H9 (cell line): ENCODE results near the gene TSPAN11. TPM values are rescaled to one million over a fixed set of nuclear protein-coding genes. Genes with fewer than 3 reads are reported as not detected.

ENCODE experiments used
- DNase-seq: peaks from one replicate; pipeline ENCODE4 v3.0.0-alpha.2; 2017
- H2AFZ ChIP-seq: one replicate; pipeline ENCODE4 v1.6.1; 2013; ENCODE audit warnings: mild to moderate bottlenecking, low read length, control low read depth, moderate library complexity
- H2AK5ac ChIP-seq: 2 replicates; pipeline ENCODE4 v1.6.1; 2013; ENCODE audit warnings: low read length, control low read depth, mixed read lengths; ENCODE audit not compliant: insufficient read length
- H2BK120ac ChIP-seq: one replicate; pipeline ENCODE4 v1.6.1; 2013; ENCODE audit warnings: low read depth, mild to moderate bottlenecking, low read length, control low read depth, inconsistent platforms; ENCODE audit not compliant: poor library complexity, severe bottlenecking
- H2BK12ac ChIP-seq: 2 replicates; pipeline ENCODE4 v1.6.1; 2013; ENCODE audit warnings: low read length, control low read depth, mixed read lengths, low read depth; ENCODE audit not compliant: insufficient read length
- H2BK15ac ChIP-seq: 2 replicates; pipeline ENCODE4 v1.6.1; 2013; ENCODE audit warnings: low read depth, low read length, control low read depth
- H2BK20ac ChIP-seq: one replicate; pipeline ENCODE4 v1.6.1; 2013; ENCODE audit warnings: low read depth, mild to moderate bottlenecking, low read length, control low read depth, inconsistent platforms; ENCODE audit not compliant: poor library complexity, severe bottlenecking
- H2BK5ac ChIP-seq: 2 replicates; pipeline ENCODE4 v1.6.1; 2013; ENCODE audit warnings: low read length, control low read depth, mixed read lengths; ENCODE audit not compliant: insufficient read length
- H3K14ac ChIP-seq: 2 replicates; pipeline ENCODE4 v1.6.1; 2013; ENCODE audit warnings: low read length, control low read depth; ENCODE audit not compliant: insufficient read depth
- H3K18ac ChIP-seq: 2 replicates; pipeline ENCODE4 v1.6.1; 2013; ENCODE audit warnings: low read depth, mild to moderate bottlenecking, mixed read lengths, low read length, control low read depth; ENCODE audit not compliant: insufficient read length
- H3K23ac ChIP-seq: 2 replicates; pipeline ENCODE4 v1.6.1; 2013; ENCODE audit warnings: low read length, control low read depth, mixed read lengths, low read depth; ENCODE audit not compliant: insufficient read length
- H3K23me2 ChIP-seq: 2 replicates; pipeline ENCODE4 v1.6.1; 2013; ENCODE audit warnings: low read depth, mild to moderate bottlenecking, mixed read lengths, low read length, control low read depth; ENCODE audit not compliant: insufficient read length, poor library complexity, severe bottlenecking
- H3K27ac ChIP-seq: 2 replicates; pipeline ENCODE4 v1.5.1; 2013; ENCODE audit warnings: low read length, control low read depth, mixed read lengths, low read depth; ENCODE audit not compliant: insufficient read length
- H3K27me3 ChIP-seq: 2 replicates; pipeline ENCODE4 v1.6.1; 2013; ENCODE audit warnings: low read length, control low read depth, inconsistent platforms; ENCODE audit not compliant: insufficient read depth
- H3K4ac ChIP-seq: 2 replicates; pipeline ENCODE4 v1.6.1; 2013; ENCODE audit warnings: low read depth, mild to moderate bottlenecking, control low read depth, inconsistent platforms, low read length, moderate library complexity
- H3K4me1 ChIP-seq: 2 replicates; pipeline ENCODE4 v1.6.1; 2013; ENCODE audit warnings: low read length, control low read depth, inconsistent platforms; ENCODE audit not compliant: insufficient read depth
- H3K4me2 ChIP-seq: 2 replicates; pipeline ENCODE4 v1.6.1; 2013; ENCODE audit warnings: low read length, control low read depth, mixed read lengths; ENCODE audit not compliant: insufficient read length, insufficient read depth
- H3K56ac ChIP-seq: 2 replicates; pipeline ENCODE4 v1.6.1; 2013; ENCODE audit warnings: low read depth, mild to moderate bottlenecking, mixed read lengths, low read length, control low read depth; ENCODE audit not compliant: insufficient read length
- H3K79me1 ChIP-seq: 2 replicates; pipeline ENCODE4 v1.6.1; 2013; ENCODE audit warnings: low read depth, mild to moderate bottlenecking, moderate library complexity, low read length, control low read depth, inconsistent platforms; ENCODE audit not compliant: insufficient read depth, poor library complexity, severe bottlenecking
- H3K79me2 ChIP-seq: 2 replicates; pipeline ENCODE4 v1.6.1; 2013; ENCODE audit warnings: low read length, control low read depth, inconsistent platforms; ENCODE audit not compliant: insufficient read depth
- H3K9ac ChIP-seq: 2 replicates; pipeline ENCODE4 v1.6.1; 2013; ENCODE audit warnings: low read length, control low read depth, mixed read lengths; ENCODE audit not compliant: insufficient read length; ENCODE audit errors: extremely low read depth
- H3K9me3 ChIP-seq: one replicate; pipeline ENCODE4 v1.6.1; 2013; ENCODE audit warnings: low read depth, low read length, inconsistent platforms; ENCODE audit not compliant: control insufficient read depth
- H3T11ph ChIP-seq: one replicate; pipeline ENCODE4 v1.6.1; 2013; ENCODE audit warnings: mild to moderate bottlenecking, low read length, control low read depth, inconsistent platforms
- H4K20me1 ChIP-seq: one replicate; pipeline ENCODE4 v1.6.1; 2013; ENCODE audit not compliant: control insufficient read depth, insufficient read length, insufficient read depth
- H4K5ac ChIP-seq: 2 replicates; pipeline ENCODE4 v1.6.1; 2013; ENCODE audit warnings: low read depth, mild to moderate bottlenecking, mixed read lengths, low read length, control low read depth; ENCODE audit not compliant: insufficient read length
- H4K8ac ChIP-seq: replicated peaks from 2 replicates; pipeline ENCODE4 v1.6.1; 2013; ENCODE audit warnings: low read length, control low read depth, mixed read lengths, low read depth; ENCODE audit not compliant: insufficient read length
- H4K91ac ChIP-seq: 2 replicates; pipeline ENCODE4 v1.6.1; 2013; ENCODE audit warnings: low read depth, mild to moderate bottlenecking, moderate library complexity, mixed read lengths, low read length, control low read depth; ENCODE audit not compliant: insufficient read length
- H3K27ac Mint-ChIP-seq, 3 experiments: 2 replicates in 2 of 3; 3 replicates in 1 of 3; pipeline ENCODE4 v1.8.0; 2020 to 2021; ENCODE audit warnings: mixed read lengths in 3 of 3, mild to moderate bottlenecking in 1 of 3, moderate library complexity in 1 of 3
- H3K27me3 Mint-ChIP-seq: 2 replicates; pipeline ENCODE4 v1.8.0; 2021; ENCODE audit warnings: low read depth, mild to moderate bottlenecking, moderate library complexity, mixed read lengths
- H3K36me3 Mint-ChIP-seq, 3 experiments: 2 replicates in 2 of 3; 3 replicates in 1 of 3; pipeline ENCODE4 v1.8.0; 2020 to 2021; ENCODE audit warnings: low read depth in 3 of 3, mixed read lengths in 3 of 3; ENCODE audit not compliant: insufficient read depth in 1 of 3
- H3K4me1 Mint-ChIP-seq, 2 experiments: 2 replicates each; pipeline ENCODE4 v1.8.0; 2020; ENCODE audit warnings: mixed read lengths in 2 of 2
- H3K4me3 Mint-ChIP-seq, 2 experiments: 2 replicates in 1 of 2; 3 replicates in 1 of 2; pipeline ENCODE4 v1.8.0; 2020 to 2021; ENCODE audit warnings: mild to moderate bottlenecking in 2 of 2, mixed read lengths in 2 of 2, moderate library complexity in 1 of 2
- H3K9me3 Mint-ChIP-seq, 2 experiments: 2 replicates in 1 of 2; 3 replicates in 1 of 2; pipeline ENCODE4 v1.8.0; 2020; ENCODE audit warnings: mild to moderate bottlenecking in 2 of 2, mixed read lengths in 2 of 2, moderate library complexity in 1 of 2
- WGBS: extraction: QIAGEN DNeasy Blood & Tissue Kit; methylation state at CpG from one replicate; pipeline ENCODE4 v1.1.7; 2013; ENCODE audit warnings: missing lambda C conversion rate, low lambda C conversion rate, mixed read lengths; ENCODE audit not compliant: insufficient read length; ENCODE audit errors: extremely low coverage; 5-methylcytosine and 5-hydroxymethylcytosine counted together
- total RNA-seq: library from RNA; stranded (reverse); gene quantifications from 2 replicates; pipeline ENCODE4 v1.2.1, GENCODE V29; 2021
- TF ChIP-seq, protein P1 (sequence below): fragments of 200-600 bp; sonication (generic); conservative IDR thresholded peaks from 3 replicates; pipeline ENCODE4 v1.8.0; 2021; ENCODE audit warnings: antibody characterized with exemption, mild to moderate bottlenecking

The TSPAN11 gene
- total RNA-seq, 1 experiment from 2014 or later, result 4.2 TPM

DNA sequence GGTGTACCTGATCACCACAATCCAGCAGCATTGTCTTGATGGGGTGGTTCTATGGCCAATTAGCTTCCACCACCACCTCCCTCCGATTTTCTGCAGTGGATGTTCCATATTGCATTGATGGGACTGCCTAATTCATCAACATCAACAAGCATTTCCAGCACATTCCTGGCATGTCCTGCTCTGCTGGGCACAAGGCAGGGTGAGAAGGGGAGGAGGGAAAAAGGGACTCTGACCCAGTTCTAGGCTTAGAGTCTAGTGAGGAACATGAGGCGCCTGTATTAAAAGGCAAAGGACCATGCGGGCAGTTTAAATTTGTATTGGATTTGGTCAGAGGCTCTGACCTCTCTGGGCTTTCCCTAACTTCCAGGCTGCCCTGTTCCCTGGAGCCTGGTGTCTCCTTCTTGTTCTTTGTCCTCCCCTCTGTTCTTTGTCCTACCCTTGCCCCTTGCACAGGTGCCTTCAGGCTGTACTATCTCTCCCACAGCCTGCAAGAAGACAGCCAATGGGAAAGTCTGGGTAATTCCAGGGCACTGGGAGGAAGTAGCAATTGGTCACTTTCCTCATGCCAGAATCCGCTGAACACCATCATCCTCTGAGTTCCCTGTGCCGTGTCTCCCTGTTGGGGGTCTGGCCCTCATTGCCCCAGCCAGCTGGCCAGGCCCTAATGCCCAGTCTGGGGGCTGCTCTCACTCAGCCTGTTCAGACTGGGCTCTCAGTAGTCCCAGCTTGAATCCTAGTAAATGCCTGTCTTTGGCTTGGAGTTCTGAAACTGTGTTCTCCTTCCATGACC is 43.3 kb downstream of the TSPAN11 start:
- no peak overlapping the region for H3K27ac ChIP-seq
- H4K5ac ChIP-seq, result no peak overlapping the region
- H3K79me1 ChIP-seq, result no peaks in the 10 kb centered on the region
- Mint-ChIP-seq H3K9me3 (no peaks in the 10 kb centered on the region), H3K4me3 (no peak overlapping the region), H3K4me1 (peaks cover 12 to 16% of the 10 kb centered on the region in 2 experiments), H3K36me3 (no peaks in the 10 kb centered on the region), H3K27ac (peak overlapping the region in 1 of 3 experiments; percentile 21; a peak in 2 of 7 replicates), H3K27me3 (peaks cover 12% of the 10 kb centered on the region)
- H2AFZ ChIP-seq, result no peak overlapping the region
- H3K9ac ChIP-seq, result no peak overlapping the region
- no peak overlapping the region for H3K4ac ChIP-seq
- H4K91ac ChIP-seq, result no peak overlapping the region
- H2BK5ac ChIP-seq, result no peak overlapping the region
- no peak overlapping the region for H3K18ac ChIP-seq
- no peak for DNase-seq
- H3T11ph ChIP-seq, result no peak overlapping the region
- no peak overlapping the region for H2BK15ac ChIP-seq
- TF ChIP-seq, protein P1, sequence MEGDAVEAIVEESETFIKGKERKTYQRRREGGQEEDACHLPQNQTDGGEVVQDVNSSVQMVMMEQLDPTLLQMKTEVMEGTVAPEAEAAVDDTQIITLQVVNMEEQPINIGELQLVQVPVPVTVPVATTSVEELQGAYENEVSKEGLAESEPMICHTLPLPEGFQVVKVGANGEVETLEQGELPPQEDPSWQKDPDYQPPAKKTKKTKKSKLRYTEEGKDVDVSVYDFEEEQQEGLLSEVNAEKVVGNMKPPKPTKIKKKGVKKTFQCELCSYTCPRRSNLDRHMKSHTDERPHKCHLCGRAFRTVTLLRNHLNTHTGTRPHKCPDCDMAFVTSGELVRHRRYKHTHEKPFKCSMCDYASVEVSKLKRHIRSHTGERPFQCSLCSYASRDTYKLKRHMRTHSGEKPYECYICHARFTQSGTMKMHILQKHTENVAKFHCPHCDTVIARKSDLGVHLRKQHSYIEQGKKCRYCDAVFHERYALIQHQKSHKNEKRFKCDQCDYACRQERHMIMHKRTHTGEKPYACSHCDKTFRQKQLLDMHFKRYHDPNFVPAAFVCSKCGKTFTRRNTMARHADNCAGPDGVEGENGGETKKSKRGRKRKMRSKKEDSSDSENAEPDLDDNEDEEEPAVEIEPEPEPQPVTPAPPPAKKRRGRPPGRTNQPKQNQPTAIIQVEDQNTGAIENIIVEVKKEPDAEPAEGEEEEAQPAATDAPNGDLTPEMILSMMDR, result no peak
- no peak overlapping the region for H2BK120ac ChIP-seq
- no peak overlapping the region for H4K8ac ChIP-seq
- no peaks in the 10 kb centered on the region for H3K79me2 ChIP-seq
- H3K14ac ChIP-seq, result no peak overlapping the region
- H2BK12ac ChIP-seq, result no peak overlapping the region
- no CpG with 5 or more reads among the region's 5 CpGs for WGBS
- no peak overlapping the region for H2AK5ac ChIP-seq
- no peak overlapping the region for H3K56ac ChIP-seq
- 0 out of 2 replicates have a peak, but pooled peaks cover 3% of the 10 kb centered on the region for H3K27me3 ChIP-seq
- H3K23ac ChIP-seq, result no peak overlapping the region
- no peak overlapping the region for H3K4me2 ChIP-seq
- no peaks in the 10 kb centered on the region for H3K23me2 ChIP-seq
- no peaks in the 10 kb centered on the region for H3K9me3 ChIP-seq
- H2BK20ac ChIP-seq, result no peak overlapping the region
- H4K20me1 ChIP-seq, result no peaks in the 10 kb centered on the region
- H3K4me1 ChIP-seq, result no peaks in the 10 kb centered on the region
